ENCODE measurements around the gene DDX47. TPM values are rescaled to one million over a fixed set of nuclear protein-coding genes. Genes with fewer than 3 reads are reported as not detected.

DDX47 gene
- total and polyA plus RNA-seq, 9 of the 15 experiments (the other 6 are each of a cell fraction or from before 2014, with no cell fraction given) = 39.4 to 186 (median 64.4) TPM

GRCh38 chr12:12812174-12812573 lies 972 bp upstream of the DDX47 start:
- Histone ChIP-seq H4K20me1 (replicated peaks; ENCODE audit: control insufficient read depth, insufficient read depth, low read length) (no peaks in the 10 kb centered on the region), H3K4me3 (no peak overlapping the region), H3K9me3 (replicated peaks; ENCODE audit: control insufficient read depth, insufficient read depth, low read depth, low read length) (no peaks in the 10 kb centered on the region), H3K9ac (ENCODE audit: insufficient read depth in 1 of 2, low read depth in 2 of 2, low read length in 2 of 2) (0 out of 4 replicates have a peak overlapping the region, but pooled peaks of 1 of the 2 experiments have one; percentile 35), H3K36me3 (ENCODE audit: control insufficient read depth, insufficient read depth, low read length) (peaks cover 24% of the 10 kb centered on the region; the same call in 2 of the 3 replicates), H3K4me2 (ENCODE audit: insufficient read depth, low read length) (no peak overlapping the region), H2AFZ (ENCODE audit: low read depth, low read length) (no peak overlapping the region), H3K27ac (ENCODE audit: extremely low read depth, low read depth, low read length) (no peak overlapping the region), H3K79me2 (ENCODE audit: control insufficient read depth, insufficient read depth, low read length) (peaks cover 41% of the 10 kb centered on the region), H3K9me1 (ENCODE audit: control insufficient read depth, insufficient read depth, low read length) (no peaks in the 10 kb centered on the region), H3K4me1 (replicated peaks in 1 of 2; ENCODE audit: control insufficient read depth in 2 of 2, insufficient read depth in 2 of 2, low read length in 2 of 2) (peaks cover 11 to 16% of the 10 kb centered on the region in 2 experiments; a peak in 4 of 5 replicates), H3K27me3 (ENCODE audit: control insufficient read depth in 2 of 2, insufficient read depth in 2 of 2, low read length in 2 of 2) (no peaks in the 10 kb centered on the region)
- TF ChIP-seq KDM2B (CRISPR knock-in tag; IDR thresholded peaks at IDR 0.05) (no peak), CEBPZ (IDR thresholded peaks at IDR 0.05; ENCODE audit: borderline replicate concordance, low read depth, low read length) (no peak), CTCF (IDR thresholded peaks at IDR 0.05 in 2 of 3, conservative IDR thresholded peaks at IDR 0.05 in 1 of 3; ENCODE audit: insufficient read depth in 2 of 3, low read depth in 1 of 3, low read length in 3 of 3) (0 out of 6 replicates have a peak, but pooled peaks of 2 of the 3 experiments have one; percentile 11 to 12)
- DNase-seq (ENCODE audit: extremely low read depth in 1 of 4, low spot score in 3 of 4) (no peak), ATAC-seq (no peak), FAIRE-seq (no peak)
- intact Hi-C loops (cut with micrococcal nuclease) = no loop called here
- no TSS peak for BruUV-seq (replicated peaks)
- ChIA-PET POLR2A (no interaction called here), CTCF (ENCODE audit: low intra/inter-chr PET ratio) (no interaction called here)
- in situ Hi-C loops (cut with MboI) = no loop called here
- 86% methylated on average over 5 of the region's 5 CpGs for WGBS (ENCODE audit: insufficient coverage, low coverage, missing lambda C conversion rate)
